Midbrain (tissue), 1 donor: Measurements from ENCODE around the gene PNP.
A peak's percentile ranks its signal among the peaks of the same experiment; 100 is the strongest.

Experiments
- DNase-seq: peaks from one replicate; lab custom pipeline; 2025; lab: John Stamatoyannopoulos, UW

PNP gene

DNA sequence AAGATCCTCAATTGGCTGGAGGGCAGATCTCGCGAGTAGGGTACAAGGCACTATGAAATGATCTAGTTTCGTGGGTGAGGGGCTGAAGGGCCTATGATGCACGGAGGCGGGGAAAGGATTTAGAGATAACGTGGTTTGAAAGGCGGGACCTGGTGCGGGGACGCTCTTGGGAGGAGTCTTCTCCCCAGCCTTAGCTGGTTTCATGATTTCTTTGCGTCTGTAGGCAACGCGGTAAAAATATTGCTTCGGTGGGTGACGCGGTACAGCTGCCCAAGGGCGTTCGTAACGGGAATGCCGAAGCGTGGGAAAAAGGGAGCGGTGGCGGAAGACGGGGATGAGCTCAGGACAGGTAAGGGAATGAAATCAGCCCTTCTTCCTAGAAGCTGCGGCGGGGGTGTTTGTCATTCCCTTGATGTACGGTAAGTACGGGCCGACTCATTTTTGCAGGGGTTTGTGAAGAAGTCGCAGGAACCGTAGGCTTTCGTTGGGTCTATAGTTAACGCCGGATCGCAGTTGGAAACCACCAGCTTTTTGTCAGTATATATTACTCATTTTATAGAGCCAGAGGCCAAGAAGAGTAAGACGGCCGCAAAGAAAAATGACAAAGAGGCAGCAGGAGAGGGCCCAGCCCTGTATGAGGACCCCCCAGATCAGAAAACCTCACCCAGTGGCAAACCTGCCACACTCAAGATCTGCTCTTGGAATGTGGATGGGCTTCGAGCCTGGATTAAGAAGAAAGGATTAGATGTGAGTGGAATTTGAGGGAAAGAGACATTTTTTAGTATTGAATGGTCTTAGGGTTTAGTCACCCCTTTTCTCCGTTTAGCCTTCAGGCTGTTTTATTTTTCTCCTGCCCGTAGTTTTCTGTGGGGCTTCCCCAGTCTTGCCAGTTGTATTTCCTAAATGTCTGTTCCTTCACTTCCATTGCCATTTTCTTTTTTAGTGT is 13.6 kb upstream of the PNP start:
- no peak for DNase-seq

DNA sequence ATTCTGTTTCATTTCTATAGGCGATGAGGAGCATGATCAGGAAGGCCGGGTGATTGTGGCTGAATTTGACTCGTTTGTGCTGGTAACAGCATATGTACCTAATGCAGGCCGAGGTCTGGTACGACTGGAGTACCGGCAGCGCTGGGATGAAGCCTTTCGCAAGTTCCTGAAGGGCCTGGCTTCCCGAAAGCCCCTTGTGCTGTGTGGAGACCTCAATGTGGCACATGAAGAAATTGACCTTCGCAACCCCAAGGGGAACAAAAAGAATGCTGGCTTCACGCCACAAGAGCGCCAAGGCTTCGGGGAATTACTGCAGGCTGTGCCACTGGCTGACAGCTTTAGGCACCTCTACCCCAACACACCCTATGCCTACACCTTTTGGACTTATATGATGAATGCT is 12.2 kb upstream of the PNP start:
- DNase-seq = no peak

DNA sequence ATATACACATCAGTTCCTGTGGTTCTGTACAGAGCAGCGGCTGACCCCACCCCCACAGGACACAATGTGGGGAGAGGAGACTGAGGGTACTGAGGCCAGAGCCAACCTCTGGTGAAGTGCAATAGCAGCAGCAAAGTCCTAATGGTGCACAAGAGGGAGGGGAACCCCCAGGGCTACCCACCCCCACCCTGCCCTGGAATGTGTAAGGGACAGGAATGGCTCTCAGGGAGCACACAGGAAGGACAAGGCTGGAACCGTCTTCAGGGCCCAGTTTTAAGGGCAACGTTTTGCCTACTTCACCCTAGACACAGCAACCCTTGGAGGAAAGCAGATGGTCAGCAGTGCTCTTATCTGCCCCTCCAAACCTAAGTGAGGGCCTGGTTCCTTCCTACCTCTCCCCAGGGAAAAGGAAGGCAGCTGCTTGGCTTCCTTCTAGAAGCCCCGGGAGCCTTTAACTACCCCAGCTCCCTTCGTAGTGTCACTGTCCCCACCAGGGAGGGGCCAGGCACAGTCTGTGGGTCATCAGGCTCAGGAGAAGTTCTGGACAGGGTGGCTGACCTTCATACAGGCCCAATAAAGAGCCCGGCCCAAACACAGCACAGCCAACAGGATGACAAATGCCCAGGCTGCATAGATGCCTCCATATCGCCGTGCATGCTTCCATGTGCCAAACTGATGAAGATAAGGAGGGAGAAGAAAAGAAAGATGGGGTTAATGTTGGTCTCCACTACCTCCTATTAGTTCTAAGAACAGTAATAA is 11.0 kb upstream of the PNP start:
- DNase-seq = no peak

DNA sequence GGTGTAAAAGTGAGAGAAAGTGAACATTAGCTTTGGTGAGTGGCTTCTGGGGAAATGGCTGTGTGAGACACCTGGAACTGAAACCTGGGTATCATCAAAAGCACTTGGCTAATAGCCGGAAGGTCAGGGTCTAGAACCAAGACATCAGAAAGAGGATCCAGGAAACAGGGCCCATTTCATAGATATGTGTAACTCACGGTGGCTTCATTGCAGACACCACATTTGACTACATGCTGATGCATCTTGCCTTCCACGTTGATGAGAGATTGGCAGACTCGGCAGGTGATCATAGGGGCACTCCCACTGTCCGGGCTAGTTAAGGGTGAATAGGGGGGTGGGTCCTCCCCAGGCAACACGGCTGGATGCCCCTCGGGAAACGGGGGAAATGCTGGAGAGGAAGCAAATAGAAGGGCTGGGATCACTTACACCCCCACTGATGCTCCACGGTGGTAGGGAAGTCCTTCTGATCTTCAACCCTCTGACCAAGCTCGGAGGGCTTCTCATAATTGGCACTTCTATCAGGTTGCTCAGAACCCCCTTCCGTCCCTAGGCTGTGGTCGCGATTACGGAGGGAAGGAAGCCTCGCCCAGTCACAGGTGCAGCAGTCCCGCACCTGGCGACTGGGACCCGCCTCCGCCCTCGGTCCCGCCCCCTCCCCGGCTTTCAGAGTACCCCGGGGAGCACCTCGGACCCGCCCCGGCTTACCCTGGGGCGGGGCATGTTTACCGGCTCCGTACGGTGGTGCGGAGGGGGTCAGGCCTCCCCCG is 8.6 kb upstream of the PNP start:
- no peak for DNase-seq

DNA sequence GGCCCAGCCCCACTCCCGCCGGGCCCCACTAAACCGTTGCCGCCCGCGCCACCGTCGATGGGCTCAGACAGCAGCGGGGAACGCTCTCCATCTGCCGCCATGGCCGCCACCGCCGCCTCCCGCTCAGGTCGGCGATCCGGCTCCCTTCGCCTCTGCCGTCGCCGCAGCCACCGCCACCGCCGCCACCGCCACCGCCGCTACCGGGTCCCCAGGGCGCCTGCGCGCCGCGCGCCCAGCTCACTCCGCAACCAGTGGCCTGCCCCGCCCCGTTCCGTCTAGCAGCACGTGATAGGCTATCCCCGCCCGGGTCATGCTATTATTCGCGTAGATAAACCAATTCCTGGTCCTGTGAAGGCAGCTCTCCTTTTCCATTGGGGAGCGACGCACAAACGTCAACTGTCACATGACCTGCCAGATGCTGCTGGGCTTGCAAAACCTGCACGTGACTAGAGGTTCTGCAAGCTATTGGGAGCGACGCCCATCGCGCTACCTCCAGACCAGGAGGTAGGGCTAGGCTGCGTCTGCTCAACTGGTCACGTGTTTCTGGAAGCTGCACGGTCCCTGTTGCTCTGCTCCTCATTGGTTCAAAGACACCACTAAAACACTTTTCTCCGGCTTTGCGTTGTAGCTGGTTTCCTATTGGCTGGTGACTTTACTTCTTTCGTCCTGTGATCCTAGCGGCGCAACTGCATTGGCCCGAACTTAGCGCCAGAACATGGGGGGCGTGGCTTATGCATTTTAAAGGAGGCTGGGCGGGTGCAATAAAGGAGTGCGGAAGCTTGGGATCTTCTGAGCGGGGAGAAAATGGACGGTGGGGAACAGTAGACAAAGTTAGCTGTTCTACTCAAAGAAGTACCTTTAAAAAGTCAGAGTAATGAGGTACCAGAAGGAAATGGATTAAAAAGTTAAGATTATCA is 7.7 kb upstream of the PNP start, which contains the start of gene PIP4P1:
TSS of gene PIP4P1 (minus strand) at position 210 of the 917 bp plus-strand sequence. CDS start at position 101, 109 bp downstream.
- DNase-seq = peak; percentile 100

DNA sequence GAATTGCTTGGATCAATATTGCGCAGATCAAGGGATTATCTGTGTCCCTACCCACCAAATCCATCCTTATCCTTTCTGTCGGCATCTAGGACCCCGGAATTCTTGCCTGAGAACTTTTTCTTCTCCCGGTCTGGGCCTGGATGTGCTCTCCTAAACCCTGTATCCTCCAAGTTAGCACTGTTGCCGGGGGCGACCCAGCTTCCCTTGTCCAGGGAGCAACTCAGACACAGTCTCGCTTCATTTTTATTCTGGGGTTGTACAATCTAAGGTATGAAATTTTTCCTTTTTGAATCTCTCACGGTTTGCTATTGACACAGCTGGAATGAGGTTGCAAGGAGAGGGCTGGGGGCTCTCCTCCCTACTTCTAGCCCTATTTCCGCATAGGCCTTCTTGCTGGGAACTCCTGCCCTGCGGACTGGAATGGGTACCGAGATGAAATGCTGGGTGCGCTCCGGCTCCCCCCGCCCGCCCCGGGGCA is 403 bp upstream of the PNP start:
- no peak for DNase-seq

DNA sequence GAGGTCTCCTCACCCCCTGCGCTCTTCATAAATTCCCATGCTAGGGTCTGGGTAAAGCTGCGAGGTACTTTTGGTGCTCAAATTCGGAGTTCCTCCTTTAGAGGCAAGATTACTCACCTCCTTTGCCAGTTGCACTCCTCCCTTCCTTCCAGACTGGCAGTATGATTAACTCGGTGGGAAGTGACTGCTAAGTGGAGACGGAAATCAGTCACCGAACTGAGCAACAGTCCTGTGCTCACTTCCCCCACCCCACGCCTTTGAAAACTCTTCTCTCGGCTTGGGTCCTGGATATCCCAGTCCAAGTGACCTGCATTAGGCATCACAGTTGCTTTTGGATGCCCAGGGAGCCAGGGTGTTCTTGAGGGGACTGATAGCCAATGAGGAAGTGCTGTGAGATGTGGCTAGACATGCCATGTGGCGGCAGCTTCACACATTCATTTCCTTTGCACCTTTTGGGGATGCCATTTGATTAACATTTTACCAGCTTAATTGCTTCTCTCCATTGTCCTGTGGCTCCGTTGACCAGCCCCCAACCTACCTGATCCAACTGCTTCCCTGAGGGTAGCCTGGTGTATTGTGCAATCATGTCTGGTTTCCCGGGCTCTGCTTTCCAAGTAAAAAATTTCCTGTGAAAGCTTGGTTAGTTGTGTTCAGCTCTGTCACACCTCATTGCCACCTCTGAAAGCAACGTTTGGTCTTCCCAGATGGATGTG is 840 bp downstream of the PNP start:
- peak; percentile 19 for DNase-seq

DNA sequence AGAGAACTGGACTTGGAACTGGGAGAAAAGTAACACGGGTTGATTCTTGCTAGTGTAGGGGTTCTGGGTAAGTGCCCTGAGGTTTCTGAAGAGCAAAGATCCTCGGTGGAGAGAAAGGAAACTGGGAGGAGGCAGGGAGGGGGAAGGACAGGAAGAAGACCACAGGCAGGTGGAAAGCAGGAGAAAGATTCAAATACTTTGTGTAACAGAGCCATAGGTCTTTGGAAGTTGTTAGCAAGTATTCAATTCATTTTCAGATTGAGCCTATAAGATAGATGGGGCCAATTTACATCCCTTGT is 1.3 kb downstream of the PNP start:
- DNase-seq = no peak

DNA sequence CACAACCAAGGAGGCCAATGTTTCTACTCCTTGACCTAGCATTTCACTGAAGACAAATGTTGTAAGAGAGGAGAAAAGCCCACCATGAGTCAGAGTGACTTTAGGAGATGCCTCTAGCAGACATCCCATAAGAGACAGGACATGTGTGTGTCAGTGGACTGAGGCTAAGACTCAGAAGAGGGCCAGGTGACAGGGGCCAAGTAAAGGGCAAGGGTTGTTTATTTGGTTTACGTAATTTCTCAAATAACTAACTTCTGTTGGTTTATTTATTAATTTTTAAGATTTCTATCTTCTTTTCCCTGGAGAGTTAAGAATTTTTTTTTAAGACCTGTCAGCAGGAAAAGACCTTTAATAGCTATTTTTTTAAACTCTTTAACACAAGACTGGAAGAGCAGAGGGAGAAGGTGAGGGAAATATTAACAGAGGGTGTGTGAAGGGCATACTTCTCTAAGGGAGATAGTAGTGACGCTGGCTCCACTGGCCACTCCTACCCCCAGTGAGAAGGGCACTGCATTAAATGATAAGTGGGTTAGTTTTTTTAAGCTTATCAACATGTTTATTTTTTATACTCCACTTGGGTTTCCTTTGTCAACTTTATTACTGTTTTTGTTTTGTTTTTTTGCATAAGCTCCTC is 3.4 kb downstream of the PNP start:
- no peak for DNase-seq

DNA sequence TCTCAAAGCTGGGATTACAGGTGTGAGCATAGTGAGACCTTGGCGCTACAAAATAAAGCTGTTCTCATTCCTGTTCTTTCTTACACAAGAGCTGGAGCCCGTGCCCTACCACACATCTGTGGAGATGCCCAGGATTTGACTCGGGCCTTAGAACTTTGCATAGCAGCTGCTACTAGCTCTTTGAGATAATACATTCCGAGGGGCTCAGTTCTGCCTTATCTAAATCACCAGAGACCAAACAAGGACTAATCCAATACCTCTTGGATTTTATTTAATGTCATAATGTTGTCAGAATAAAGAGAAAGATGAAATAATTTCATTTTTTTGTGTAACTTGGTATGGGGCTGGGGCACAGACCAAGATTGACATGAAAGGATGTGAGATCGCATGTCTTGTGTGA is 7.6 kb downstream of the PNP start:
- no peak for DNase-seq

DNA sequence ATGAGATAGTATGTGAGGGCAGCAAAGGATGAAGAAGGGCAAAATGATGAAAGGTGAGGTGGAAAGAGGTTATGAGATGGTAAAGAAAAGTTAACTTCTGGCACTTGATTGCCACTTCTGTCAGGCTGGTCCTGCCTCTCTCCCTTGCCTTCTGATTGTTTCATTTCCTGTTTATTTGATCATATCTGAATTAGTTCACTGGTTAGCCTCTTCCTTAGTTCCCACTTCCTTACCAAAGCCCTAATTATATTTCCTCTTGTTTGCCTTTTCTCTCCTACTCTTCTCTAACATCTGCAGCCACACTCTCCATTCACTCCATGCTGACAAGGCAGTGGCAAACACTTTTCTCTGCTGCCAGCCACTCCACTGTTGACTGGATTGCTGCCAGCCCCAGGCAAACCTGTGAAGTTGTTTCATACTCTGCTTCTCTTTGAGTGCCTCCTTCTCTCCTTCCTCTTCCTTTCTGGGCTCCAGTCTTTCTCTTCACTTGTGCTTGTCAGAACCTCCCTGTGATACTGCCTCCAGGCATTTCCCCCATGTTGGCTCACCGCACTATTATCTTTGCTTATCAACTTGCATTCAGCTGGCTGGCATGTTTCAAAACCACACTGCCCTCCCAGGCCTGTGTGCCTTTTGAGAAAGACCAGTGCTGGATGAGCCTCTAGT is 8.1 kb downstream of the PNP start:
- peak; percentile 11 for DNase-seq

DNA sequence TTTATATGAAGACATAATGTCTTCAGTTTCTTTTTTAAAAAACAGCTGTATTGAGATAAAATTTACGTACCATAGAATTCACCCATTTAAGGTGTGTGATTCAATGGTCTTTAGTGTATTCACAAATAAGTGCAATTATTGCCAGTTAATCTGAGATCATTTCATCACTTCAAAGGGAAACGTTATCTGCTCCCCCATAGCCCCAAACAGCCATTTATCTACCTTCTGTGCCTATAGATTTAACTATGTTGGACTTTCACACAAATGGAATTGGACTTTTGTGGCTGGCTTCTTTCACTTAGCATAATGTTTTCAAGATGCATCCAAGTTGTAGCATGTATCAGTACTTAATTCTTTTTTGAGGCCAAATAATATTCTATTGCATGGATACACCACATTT is 9.7 kb downstream of the PNP start:
- DNase-seq = no peak

DNA sequence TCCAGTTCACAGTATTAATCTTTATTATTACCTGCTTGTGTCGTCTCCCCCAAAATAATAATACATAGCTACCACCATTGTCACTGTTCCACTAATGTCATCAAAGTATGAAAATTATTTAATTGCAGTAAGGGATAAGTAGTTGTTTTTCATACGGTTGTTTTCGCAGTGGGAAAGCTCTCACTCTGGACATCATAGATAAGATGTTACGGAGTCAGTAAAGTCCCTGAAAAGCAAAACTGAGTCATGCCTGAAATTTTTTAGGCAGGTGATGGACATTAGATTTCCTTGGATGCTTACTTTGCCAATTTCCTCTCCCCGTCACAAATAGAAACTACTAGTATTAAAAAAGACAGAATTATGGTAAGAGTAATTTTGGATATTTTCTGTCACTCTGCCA is 13.2 kb downstream of the PNP start:
- no peak for DNase-seq

DNA sequence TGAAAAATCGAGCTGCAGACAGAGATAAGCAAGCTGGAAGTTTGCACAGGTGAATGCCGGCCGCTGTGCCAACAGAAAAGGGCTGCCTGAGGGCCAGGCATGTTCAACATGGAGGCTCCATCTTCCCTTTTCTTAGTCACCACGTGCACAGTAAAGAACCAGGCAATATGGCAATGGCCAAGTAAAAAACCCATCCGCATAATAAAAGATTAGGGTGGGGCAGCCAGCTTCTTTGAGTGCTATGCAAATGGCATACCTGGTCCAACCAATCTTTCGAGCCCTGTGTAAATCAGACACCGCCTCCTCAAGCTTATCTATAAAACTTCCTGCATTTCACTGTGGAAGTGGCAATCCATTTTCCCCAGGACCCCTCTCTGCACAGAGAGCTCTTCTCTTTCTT is 16.7 kb downstream of the PNP start:
- DNase-seq = no peak

DNA sequence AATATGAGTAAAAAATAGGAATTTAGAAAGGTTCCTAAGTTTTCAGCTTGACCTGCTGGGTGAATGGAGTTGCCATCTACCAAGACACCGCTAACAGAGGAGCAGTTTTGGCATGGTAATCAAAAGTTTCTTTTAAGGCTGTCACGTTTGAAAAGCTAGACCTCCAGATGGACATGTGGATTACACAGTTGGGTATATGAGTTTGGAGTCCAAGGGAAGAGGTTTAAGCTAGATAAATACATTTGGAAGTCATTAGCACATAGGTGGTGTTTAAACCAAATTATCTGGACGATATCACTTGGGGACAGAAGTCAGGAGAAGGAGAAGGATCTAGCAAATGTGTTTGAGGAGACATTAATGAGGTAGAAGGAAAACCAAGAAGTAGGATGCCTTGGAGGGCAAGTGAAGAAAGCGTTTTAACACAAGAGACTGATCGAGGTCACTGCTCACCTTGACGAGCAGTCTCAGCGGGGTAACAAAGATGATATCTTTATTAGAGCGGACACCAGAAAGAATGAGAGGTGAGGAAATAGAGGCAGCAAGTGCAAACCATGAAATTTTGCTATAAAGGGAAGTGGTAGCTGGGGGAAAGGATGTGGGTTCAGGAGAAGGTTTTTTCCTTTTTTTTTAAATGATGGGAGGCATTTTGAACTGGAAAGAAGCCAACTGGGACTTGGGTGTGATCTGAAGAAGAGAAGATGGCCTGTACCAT is 17.6 kb downstream of the PNP start:
- DNase-seq = no peak

DNA sequence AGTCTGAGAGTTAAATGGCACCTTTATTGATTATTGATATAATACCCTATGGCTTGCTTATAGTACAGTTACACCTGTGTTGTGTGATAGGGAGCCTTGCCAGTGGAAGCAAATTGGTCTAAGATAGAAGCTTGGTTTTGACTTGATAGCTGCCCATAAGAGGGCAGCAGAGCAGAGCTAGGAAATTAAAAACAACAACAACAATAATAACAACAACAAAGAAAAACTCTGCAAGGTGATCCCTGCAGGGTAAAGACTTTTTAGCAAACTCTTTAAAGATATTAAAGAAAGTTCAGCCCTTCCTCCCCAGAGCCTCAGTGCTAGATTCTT is 18.2 kb downstream of the PNP start:
- DNase-seq = no peak

DNA sequence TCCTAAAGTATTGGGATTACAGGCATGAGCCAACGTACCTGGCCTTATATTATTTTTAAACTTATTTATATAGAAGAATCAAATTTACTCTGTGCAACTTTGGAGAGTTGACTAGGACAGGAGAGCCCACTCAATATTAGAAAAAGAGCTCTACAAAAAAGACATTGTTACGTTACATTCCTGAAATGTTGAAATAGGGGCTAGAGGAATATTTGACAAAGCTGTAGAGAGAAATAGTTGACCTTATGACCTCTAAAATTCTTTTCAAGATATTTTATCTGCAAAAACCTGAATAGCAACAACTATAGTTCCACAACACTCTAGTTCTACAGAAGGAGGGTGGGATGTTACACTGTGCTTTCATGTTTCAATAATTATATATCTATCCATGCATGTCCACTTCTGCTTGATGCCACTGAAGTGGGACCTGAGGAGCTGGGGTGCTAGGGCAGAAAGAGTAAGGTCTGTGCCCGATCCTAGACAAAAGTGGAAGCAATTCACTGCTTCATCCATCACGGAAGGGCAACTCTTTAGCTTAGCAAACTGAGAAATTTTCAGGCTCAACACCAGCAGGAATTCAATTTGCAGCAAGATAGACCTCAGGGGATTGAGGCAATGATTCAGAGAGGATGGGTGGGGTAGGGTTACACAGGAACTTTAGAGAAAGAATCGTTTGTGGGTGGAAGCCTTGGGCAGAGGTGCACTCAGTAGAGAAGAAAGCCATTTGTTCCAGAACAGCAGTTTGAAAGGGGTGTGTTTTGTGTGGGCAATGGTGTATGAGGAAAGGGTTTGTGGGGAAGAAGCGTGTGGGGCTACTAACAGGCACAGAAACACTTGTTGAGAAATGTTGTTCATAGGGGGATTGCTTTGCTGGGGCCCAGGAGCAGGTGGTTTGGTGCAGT is 20.1 kb downstream of the PNP start:
- DNase-seq = no peak

DNA sequence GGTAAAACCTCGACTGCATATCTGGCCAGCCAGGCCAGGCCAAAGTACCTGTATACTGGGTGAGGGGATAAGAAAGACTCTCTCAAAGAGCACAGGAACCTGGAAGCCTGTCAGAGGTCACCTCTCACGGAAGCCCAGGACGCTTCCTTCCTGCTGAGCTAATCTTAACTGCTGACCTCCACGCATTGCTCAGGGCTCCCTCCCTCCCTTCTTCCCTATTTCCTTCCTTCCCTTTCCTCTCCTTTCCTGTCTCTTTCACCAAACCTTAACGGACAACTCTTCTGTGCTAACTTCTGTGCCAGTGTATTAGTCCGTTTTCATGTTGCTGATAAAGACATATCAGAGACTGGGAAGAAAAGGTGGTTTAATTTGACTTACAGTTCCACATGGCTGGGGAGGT is 21.4 kb downstream of the PNP start:
- no peak for DNase-seq
